ENCODE measurements around the gene DDAH1. TPM values are rescaled to one million over a fixed set of nuclear protein-coding genes. Genes with fewer than 3 reads are reported as not detected.

DDAH1 gene
- total and polyA plus RNA-seq, 2 donors (not counting 3 experiments of a cell fraction or from before 2014, with no cell fraction given): 44.0 to 75.2 TPM

GRCh38 chr1:85321237-85321964 lies 143.6 kb downstream of the DDAH1 start:
- DNase-seq (ENCODE audit: low read depth, low spot score) (peak; percentile 35), FAIRE-seq (no peak)
- Histone ChIP-seq H2AFZ (ENCODE audit: low read depth, low read length) (no peak overlapping the region), H3K4me1 (ENCODE audit: control insufficient read depth, extremely low read depth, insufficient read depth, low read length) (peaks cover 79% of the 10 kb centered on the region), H3K9me1 (replicated peaks; ENCODE audit: control insufficient read depth, extremely low read depth, insufficient read depth, low read length) (no peaks in the 10 kb centered on the region), H3K27me3 (ENCODE audit: control insufficient read depth in 2 of 2, insufficient read depth in 2 of 2, low read length in 2 of 2) (no peaks in the 10 kb centered on the region), H3K9me3 (replicated peaks; ENCODE audit: control insufficient read depth, insufficient read depth, low read length) (no peaks in the 10 kb centered on the region), H4K20me1 (replicated peaks; ENCODE audit: control insufficient read depth, extremely low read depth, insufficient read depth, low read length) (no peaks in the 10 kb centered on the region), H3K79me2 (ENCODE audit: control insufficient read depth, insufficient read depth, low read length) (peaks cover 27% of the 10 kb centered on the region), H3K4me3 (replicated peaks in 1 of 3; ENCODE audit: insufficient read depth in 1 of 3, low read depth in 1 of 3, low read length in 3 of 3) (no peak overlapping the region), H3K36me3 (ENCODE audit: control insufficient read depth in 2 of 2, extremely low read depth in 1 of 2, insufficient read depth in 2 of 2, low read length in 2 of 2) (no peaks in the 10 kb centered on the region), H3K4me2 (ENCODE audit: insufficient read depth, low read length) (peak overlapping the region; percentile 25), H3K27ac (ENCODE audit: insufficient read depth, low read depth, low read length) (peak overlapping the region; percentile 100), H3K9ac (replicated peaks; ENCODE audit: extremely low read depth, insufficient read depth, low read length) (peak overlapping the region; percentile 95)
- ChIA-PET CTCF (interaction anchor here (0.6 to 2.1 kb wide), 9 partner anchors 10 to 377 kb away, joined by 3 to 18 read pairs (median 3); no protein-coding TSS in a partner anchor), POLR2A (interaction anchor here (0.7 to 2.4 kb wide), 13 partner anchors 8 to 371 kb away, joined by 3 to 15 read pairs (median 4); partner anchors contain the start of gene CCN1)
- intact Hi-C loops (cut with micrococcal nuclease): no loop called here
- BruUV-seq (replicated peaks): no TSS peak
- TF ChIP-seq, protein P1, sequence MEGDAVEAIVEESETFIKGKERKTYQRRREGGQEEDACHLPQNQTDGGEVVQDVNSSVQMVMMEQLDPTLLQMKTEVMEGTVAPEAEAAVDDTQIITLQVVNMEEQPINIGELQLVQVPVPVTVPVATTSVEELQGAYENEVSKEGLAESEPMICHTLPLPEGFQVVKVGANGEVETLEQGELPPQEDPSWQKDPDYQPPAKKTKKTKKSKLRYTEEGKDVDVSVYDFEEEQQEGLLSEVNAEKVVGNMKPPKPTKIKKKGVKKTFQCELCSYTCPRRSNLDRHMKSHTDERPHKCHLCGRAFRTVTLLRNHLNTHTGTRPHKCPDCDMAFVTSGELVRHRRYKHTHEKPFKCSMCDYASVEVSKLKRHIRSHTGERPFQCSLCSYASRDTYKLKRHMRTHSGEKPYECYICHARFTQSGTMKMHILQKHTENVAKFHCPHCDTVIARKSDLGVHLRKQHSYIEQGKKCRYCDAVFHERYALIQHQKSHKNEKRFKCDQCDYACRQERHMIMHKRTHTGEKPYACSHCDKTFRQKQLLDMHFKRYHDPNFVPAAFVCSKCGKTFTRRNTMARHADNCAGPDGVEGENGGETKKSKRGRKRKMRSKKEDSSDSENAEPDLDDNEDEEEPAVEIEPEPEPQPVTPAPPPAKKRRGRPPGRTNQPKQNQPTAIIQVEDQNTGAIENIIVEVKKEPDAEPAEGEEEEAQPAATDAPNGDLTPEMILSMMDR (IDR thresholded peaks at IDR 0.05; ENCODE audit: extremely low read depth in 1 of 2, insufficient read depth in 1 of 2, low read depth in 1 of 2, low read length in 2 of 2): no peak
- TF ChIP-seq JUN (IDR thresholded peaks at IDR 0.05; ENCODE audit: borderline replicate concordance, insufficient read depth, insufficient read length, low read depth): no peak
- peak; percentile 36 for TF ChIP-seq POLR2A (IDR thresholded peaks at IDR 0.05; ENCODE audit: low read depth, low read length)
- peak; percentile 14 for TF ChIP-seq FOS (IDR thresholded peaks at IDR 0.05; ENCODE audit: borderline replicate concordance, insufficient read depth, low read length)
- no peak for TF ChIP-seq MAX (IDR thresholded peaks at IDR 0.05; ENCODE audit: insufficient read depth, insufficient read length)
- TF ChIP-seq POLR2AphosphoS5 (IDR thresholded peaks at IDR 0.05; ENCODE audit: insufficient read depth, low read depth, low read length): peak; percentile 30
- no peak for TF ChIP-seq MYC (IDR thresholded peaks at IDR 0.05; ENCODE audit: low read depth, low read length)
- peak; percentile 5 for TF ChIP-seq GATA2 (IDR thresholded peaks at IDR 0.05; ENCODE audit: insufficient read depth, insufficient read length, low read depth, low read length)
- TF ChIP-seq EZH2 (IDR thresholded peaks at IDR 0.05; ENCODE audit: borderline replicate concordance, low read depth, low read length, severe bottlenecking): no peak
- dilution Hi-C loops (cut with MboI; ENCODE audit: extremely low pct_ligation_motif_present, low sequenced_read_pairs): loop anchor here (25.0 kb wide), 1 partner anchor 366 kb away; no protein-coding TSS in a partner anchor
